ENCODE results near the gene OR2T4. TPM values are rescaled to one million over a fixed set of nuclear protein-coding genes. Genes with fewer than 3 reads are reported as not detected.

The OR2T4 gene, protein sequence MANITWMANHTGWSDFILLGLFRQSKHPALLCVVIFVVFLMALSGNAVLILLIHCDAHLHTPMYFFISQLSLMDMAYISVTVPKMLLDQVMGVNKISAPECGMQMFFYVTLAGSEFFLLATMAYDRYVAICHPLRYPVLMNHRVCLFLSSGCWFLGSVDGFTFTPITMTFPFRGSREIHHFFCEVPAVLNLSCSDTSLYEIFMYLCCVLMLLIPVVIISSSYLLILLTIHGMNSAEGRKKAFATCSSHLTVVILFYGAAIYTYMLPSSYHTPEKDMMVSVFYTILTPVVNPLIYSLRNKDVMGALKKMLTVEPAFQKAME
- polyA plus RNA-seq (2013, experiment 1 of 2), result not detected
- polyA plus RNA-seq (2013, experiment 2 of 2), result not detected

DNA sequence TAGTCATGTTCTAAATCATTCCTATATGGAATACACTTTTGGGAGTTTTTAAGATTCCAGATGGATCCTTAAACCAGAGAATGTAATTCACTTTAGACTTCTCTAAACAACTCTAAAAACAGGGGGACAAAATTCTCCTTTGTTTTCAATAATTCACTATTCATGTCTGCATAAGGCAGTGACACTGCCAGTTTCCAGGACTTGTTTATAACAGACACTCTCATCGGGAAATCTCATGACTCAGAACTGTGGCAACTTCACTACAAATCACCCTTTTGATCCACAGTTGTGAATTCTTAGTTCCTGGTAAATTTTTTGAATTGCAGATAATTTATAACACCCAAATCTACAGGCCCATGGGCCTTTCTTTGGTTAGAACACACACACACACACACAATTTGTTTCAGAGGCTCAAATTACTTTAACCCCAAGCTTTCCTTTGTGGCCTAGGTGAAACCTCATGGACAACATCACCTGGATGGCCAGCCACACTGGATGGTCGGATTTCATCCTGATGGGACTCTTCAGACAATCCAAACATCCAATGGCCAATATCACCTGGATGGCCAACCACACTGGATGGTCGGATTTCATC, at the start of gene OR2T4:
Gene OR2T4 (plus strand): TSS at position 545 of the 595 bp plus-strand sequence. CDS start 0 bp downstream, at position 545.
- no peak within 1 kb of the TSS for H4K8ac ChIP-seq (ENCODE audit: low read depth, low read length)
- no peak within 1 kb of the TSS for H3K23ac ChIP-seq (ENCODE audit: low read length)
- no peak within 1 kb of the TSS for H3K56ac ChIP-seq (ENCODE audit: low read length)
- H3K27me3 ChIP-seq (ENCODE audit: insufficient read depth, low read length, poor library complexity), result no peaks in the 10 kb centered on the region
- DNase-seq, result no peak
- H2BK120ac ChIP-seq (ENCODE audit: low read depth, low read length), result no peak within 1 kb of the TSS
- H4K5ac ChIP-seq (ENCODE audit: low read length), result no peak within 1 kb of the TSS
- H3K36me3 ChIP-seq (ENCODE audit: control insufficient read depth, insufficient read depth, low read length), result no peaks in the 10 kb centered on the region
- H3K79me1 ChIP-seq (ENCODE audit: low read length), result no peaks in the 10 kb centered on the region
- no peak within 1 kb of the TSS for H3K27ac ChIP-seq (ENCODE audit: low read depth, low read length)
- H2AK5ac ChIP-seq (ENCODE audit: low read length), result no peak within 1 kb of the TSS
- no peak within 1 kb of the TSS for H2BK5ac ChIP-seq (ENCODE audit: low read length)
- no peak within 1 kb of the TSS for H3K18ac ChIP-seq (ENCODE audit: low read length)
- no peak within 1 kb of the TSS for H3K4me3 ChIP-seq (ENCODE audit: low read length)
- no peak within 1 kb of the TSS for H3K9ac ChIP-seq (ENCODE audit: low read length)
- no peak within 1 kb of the TSS for H3K4ac ChIP-seq (ENCODE audit: low read depth, low read length)
- no peak within 1 kb of the TSS for H2BK15ac ChIP-seq (replicated peaks; ENCODE audit: low read depth)
- H3K4me1 ChIP-seq (ENCODE audit: control insufficient read depth, low read depth, low read length), result no peaks in the 10 kb centered on the region
- no peak within 1 kb of the TSS for H3K4me2 ChIP-seq (ENCODE audit: low read length)
- WGBS (ENCODE audit: extremely low coverage, insufficient coverage, low lambda C conversion rate), result no CpG with 5 or more reads among the region's 3 CpGs
- no peaks in the 10 kb centered on the region for H3K79me2 ChIP-seq (ENCODE audit: control insufficient read depth, insufficient read depth, low read length)

DNA sequence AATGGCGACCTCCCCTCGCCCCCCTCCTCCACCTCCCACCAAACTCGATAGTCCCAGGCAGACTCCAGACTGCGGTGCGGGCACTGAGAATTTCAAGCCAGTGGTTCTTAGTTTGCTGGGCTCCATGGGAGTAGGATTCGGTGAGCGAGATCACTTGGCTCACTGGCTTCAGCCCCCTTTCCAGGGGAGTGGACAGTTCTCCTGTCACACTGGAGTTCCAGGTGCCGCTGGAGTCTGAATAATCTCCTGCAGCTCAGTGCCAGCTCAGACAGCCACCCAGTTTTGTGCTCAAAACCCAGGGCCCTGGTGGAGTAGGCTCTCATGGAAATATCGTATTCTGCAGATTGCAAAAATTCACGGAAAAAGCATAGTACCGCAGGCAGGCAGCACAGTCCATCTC, 44.7 kb upstream of the OR2T4 start:
- Histone ChIP-seq H3K23ac (ENCODE audit: low read length) (no peak overlapping the region), H3K36me3 (ENCODE audit: control insufficient read depth, insufficient read depth, low read length) (no peaks in the 10 kb centered on the region), H3K56ac (ENCODE audit: low read length) (no peak overlapping the region), H3K9ac (ENCODE audit: low read length) (no peak overlapping the region), H3K4me1 (ENCODE audit: control insufficient read depth, low read depth, low read length) (no peaks in the 10 kb centered on the region), H3K18ac (ENCODE audit: low read length) (no peak overlapping the region), H2BK15ac (replicated peaks; ENCODE audit: low read depth) (no peak overlapping the region), H3K4me3 (ENCODE audit: low read length) (no peak overlapping the region), H3K79me1 (ENCODE audit: low read length) (no peaks in the 10 kb centered on the region), H4K8ac (ENCODE audit: low read depth, low read length) (no peak overlapping the region), H3K27ac (ENCODE audit: low read depth, low read length) (no peak overlapping the region), H2BK120ac (ENCODE audit: low read depth, low read length) (no peak overlapping the region), H3K4me2 (ENCODE audit: low read length) (no peak overlapping the region), H4K5ac (ENCODE audit: low read length) (no peak overlapping the region), H3K79me2 (ENCODE audit: control insufficient read depth, insufficient read depth, low read length) (no peaks in the 10 kb centered on the region), H3K4ac (ENCODE audit: low read depth, low read length) (no peak overlapping the region), H3K27me3 (ENCODE audit: insufficient read depth, low read length, poor library complexity) (no peaks in the 10 kb centered on the region), H2AK5ac (ENCODE audit: low read length) (no peak overlapping the region), H2BK5ac (ENCODE audit: low read length) (no peak overlapping the region)
- WGBS (ENCODE audit: extremely low coverage, insufficient coverage, low lambda C conversion rate), result no CpG with 5 or more reads among the region's 11 CpGs
- no peak for DNase-seq

- Histone ChIP-seq H3K4me1 (ENCODE audit: control insufficient read depth, low read depth, low read length) (no peaks in the 10 kb centered on the region), H3K27me3 (ENCODE audit: insufficient read depth, low read length, poor library complexity) (no peaks in the 10 kb centered on the region), H3K27ac (ENCODE audit: low read depth, low read length) (no peak within 1 kb of the TSS), H3K79me2 (ENCODE audit: control insufficient read depth, insufficient read depth, low read length) (no peaks in the 10 kb centered on the region), H2BK5ac (ENCODE audit: low read length) (no peak within 1 kb of the TSS), H3K79me1 (ENCODE audit: low read length) (no peaks in the 10 kb centered on the region), H2AK5ac (ENCODE audit: low read length) (no peak within 1 kb of the TSS), H3K56ac (ENCODE audit: low read length) (no peak within 1 kb of the TSS), H3K36me3 (ENCODE audit: control insufficient read depth, insufficient read depth, low read length) (no peaks in the 10 kb centered on the region), H2BK15ac (replicated peaks; ENCODE audit: low read depth) (no peak within 1 kb of the TSS), H3K9ac (ENCODE audit: low read length) (no peak within 1 kb of the TSS), H2BK120ac (ENCODE audit: low read depth, low read length) (no peak within 1 kb of the TSS), H3K18ac (ENCODE audit: low read length) (no peak within 1 kb of the TSS), H4K5ac (ENCODE audit: low read length) (no peak within 1 kb of the TSS), H3K4me2 (ENCODE audit: low read length) (no peak within 1 kb of the TSS), H3K4me3 (ENCODE audit: low read length) (no peak within 1 kb of the TSS), H3K4ac (ENCODE audit: low read depth, low read length) (no peak within 1 kb of the TSS), H4K8ac (ENCODE audit: low read depth, low read length) (no peak within 1 kb of the TSS), H3K23ac (ENCODE audit: low read length) (no peak within 1 kb of the TSS)
- no CpG with 5 or more reads among the region's 1 CpG for WGBS (ENCODE audit: extremely low coverage, insufficient coverage, low lambda C conversion rate)
- DNase-seq, result no peak
These were observed 37.0 kb upstream of the OR2T4 start, which contains the start of gene OR2M7 for GRCh38 chr1:248324468-248324867. Gene OR2M7 (minus strand): TSS chr1:248324568. CDS start chr1:248324568, 0 bp downstream.

- Histone ChIP-seq H3K4me1 (ENCODE audit: control insufficient read depth, low read depth, low read length) (no peaks in the 10 kb centered on the region), H3K4me2 (ENCODE audit: low read length) (no peak overlapping the region), H4K5ac (ENCODE audit: low read length) (no peak overlapping the region), H3K4me3 (ENCODE audit: low read length) (no peak overlapping the region), H3K79me2 (ENCODE audit: control insufficient read depth, insufficient read depth, low read length) (no peaks in the 10 kb centered on the region), H2BK120ac (ENCODE audit: low read depth, low read length) (no peak overlapping the region), H3K23ac (ENCODE audit: low read length) (no peak overlapping the region), H3K79me1 (ENCODE audit: low read length) (no peaks in the 10 kb centered on the region), H2BK5ac (ENCODE audit: low read length) (no peak overlapping the region), H2BK15ac (replicated peaks; ENCODE audit: low read depth) (no peak overlapping the region), H4K8ac (ENCODE audit: low read depth, low read length) (no peak overlapping the region), H3K56ac (ENCODE audit: low read length) (no peak overlapping the region), H3K27ac (ENCODE audit: low read depth, low read length) (no peak overlapping the region), H3K9ac (ENCODE audit: low read length) (no peak overlapping the region), H3K4ac (ENCODE audit: low read depth, low read length) (no peak overlapping the region), H3K27me3 (ENCODE audit: insufficient read depth, low read length, poor library complexity) (no peaks in the 10 kb centered on the region), H3K36me3 (ENCODE audit: control insufficient read depth, insufficient read depth, low read length) (no peaks in the 10 kb centered on the region), H2AK5ac (ENCODE audit: low read length) (no peak overlapping the region), H3K18ac (ENCODE audit: low read length) (no peak overlapping the region)
- no peak for DNase-seq
- no CpG with 5 or more reads among the region's 3 CpGs for WGBS (ENCODE audit: extremely low coverage, insufficient coverage, low lambda C conversion rate)
These were observed 18.0 kb upstream of the OR2T4 start for GRCh38 chr1:248343451-248343850.

- H3K27me3 ChIP-seq (ENCODE audit: insufficient read depth, low read length, poor library complexity), result no peaks in the 10 kb centered on the region
- DNase-seq, result no peak
- no CpG with 5 or more reads among the region's 4 CpGs for WGBS (ENCODE audit: extremely low coverage, insufficient coverage, low lambda C conversion rate)
- H3K9ac ChIP-seq (ENCODE audit: low read length), result no peak within 1 kb of the TSS
- no peak within 1 kb of the TSS for H2BK5ac ChIP-seq (ENCODE audit: low read length)
- H3K4me3 ChIP-seq (ENCODE audit: low read length), result no peak within 1 kb of the TSS
- no peaks in the 10 kb centered on the region for H3K4me1 ChIP-seq (ENCODE audit: control insufficient read depth, low read depth, low read length)
- no peak within 1 kb of the TSS for H4K8ac ChIP-seq (ENCODE audit: low read depth, low read length)
- H2AK5ac ChIP-seq (ENCODE audit: low read length), result no peak within 1 kb of the TSS
- no peak within 1 kb of the TSS for H3K23ac ChIP-seq (ENCODE audit: low read length)
- H3K36me3 ChIP-seq (ENCODE audit: control insufficient read depth, insufficient read depth, low read length), result no peaks in the 10 kb centered on the region
- H3K27ac ChIP-seq (ENCODE audit: low read depth, low read length), result no peak within 1 kb of the TSS
- no peak within 1 kb of the TSS for H3K4ac ChIP-seq (ENCODE audit: low read depth, low read length)
- H3K56ac ChIP-seq (ENCODE audit: low read length), result no peak within 1 kb of the TSS
- H2BK15ac ChIP-seq (replicated peaks; ENCODE audit: low read depth), result no peak within 1 kb of the TSS
- H3K18ac ChIP-seq (ENCODE audit: low read length), result no peak within 1 kb of the TSS
- no peaks in the 10 kb centered on the region for H3K79me1 ChIP-seq (ENCODE audit: low read length)
- no peak within 1 kb of the TSS for H2BK120ac ChIP-seq (ENCODE audit: low read depth, low read length)
- H3K79me2 ChIP-seq (ENCODE audit: control insufficient read depth, insufficient read depth, low read length), result no peaks in the 10 kb centered on the region
- H4K5ac ChIP-seq (ENCODE audit: low read length), result no peak within 1 kb of the TSS
- H3K4me2 ChIP-seq (ENCODE audit: low read length), result no peak within 1 kb of the TSS
These were observed 13.0 kb upstream of the OR2T4 start, which contains the start of gene OR14C36 for GRCh38 chr1:248348475-248348874. Gene OR14C36 (plus strand): TSS chr1:248348775. CDS start chr1:248348775, 0 bp downstream.
